OCI-LY7 (cell line): Measurements from ENCODE around the gene TMEM256. TPM values are rescaled to one million over a fixed set of nuclear protein-coding genes. Genes with fewer than 3 reads are reported as not detected.

ENCODE experiments used
- BruUV-seq: library from RNA; stranded (reverse); fragments of 400-500 nt; replicated peaks from 2 replicates; lab custom pipeline; 2021; lab: Mats Ljungman, UMichigan
- CTCF ChIA-PET: fragments of 300-600 bp; sonication (Branson Sonifier 250); formaldehyde crosslinking; loops from one replicate; lab custom pipeline; 2022; ENCODE audit warnings: antibody characterized with exemption; ENCODE audit not compliant: unreplicated experiment; lab: Charles Lee
- POLR2A ChIA-PET: fragments of 300-600 bp; sonication (Branson Sonifier 250); formaldehyde crosslinking; loops from one replicate; lab custom pipeline; 2022; ENCODE audit warnings: antibody characterized with exemption; lab: Charles Lee
- DNase-seq: peaks from one replicate; pipeline ENCODE4 v3.0.0-alpha.2; 2015; ENCODE audit warnings: low spot score
- H2AFZ ChIP-seq: fragments of 200-600 bp; sonication (generic), shearing (Covaris generic); 2 replicates; pipeline ENCODE4 v1.6.1; 2014; ENCODE audit warnings: mild to moderate bottlenecking, antibody characterized with exemption, low read length, moderate library complexity
- H3K27ac ChIP-seq: fragments of 200-600 bp; sonication (generic); 2 replicates; pipeline ENCODE4 v1.5.1; 2014; ENCODE audit warnings: mixed run types, low read depth, mild to moderate bottlenecking, moderate library complexity, low read length, inconsistent platforms; ENCODE audit not compliant: poor library complexity, severe bottlenecking
- H3K36me3 ChIP-seq: fragments of 200-600 bp; sonication (generic); 2 replicates; pipeline ENCODE4 v1.6.1; 2014; ENCODE audit warnings: mild to moderate bottlenecking, antibody characterized with exemption, low read length, moderate library complexity, mixed read lengths; ENCODE audit not compliant: insufficient read depth
- H3K4me1 ChIP-seq: fragments of 200-600 bp; sonication (generic); 2 replicates; pipeline ENCODE4 v1.5.1; 2014; ENCODE audit warnings: mild to moderate bottlenecking, low read length; ENCODE audit not compliant: insufficient read depth, poor library complexity, severe bottlenecking
- H3K4me2 ChIP-seq: fragments of 200-600 bp; sonication (generic); 2 replicates; pipeline ENCODE4 v1.6.1; 2014; ENCODE audit warnings: mild to moderate bottlenecking, low read length
- H3K4me3 ChIP-seq: fragments of 200-600 bp; sonication (generic); 2 replicates; pipeline ENCODE4 v1.5.1; 2014; ENCODE audit warnings: mild to moderate bottlenecking, low read depth, low read length; ENCODE audit not compliant: poor library complexity, severe bottlenecking
- H3K79me2 ChIP-seq: fragments of 200-600 bp; sonication (generic); 2 replicates; pipeline ENCODE4 v1.6.1; 2016; ENCODE audit warnings: low read depth, mild to moderate bottlenecking, low read length, moderate library complexity, mixed read lengths; ENCODE audit not compliant: insufficient read depth
- H3K9me2 ChIP-seq: fragments of 200-600 bp; sonication (generic); 2 replicates; pipeline ENCODE4 v1.6.1; 2016; ENCODE audit warnings: mild to moderate bottlenecking, low read length, mixed read lengths; ENCODE audit not compliant: insufficient read depth
- H3K9me3 ChIP-seq: fragments of 200-600 bp; sonication (generic); 2 replicates; pipeline ENCODE4 v1.6.1; 2014; ENCODE audit warnings: mild to moderate bottlenecking, mixed run types, low read length, mixed read lengths
- H4K20me1 ChIP-seq: fragments of 200-600 bp; sonication (generic); 2 replicates; pipeline ENCODE4 v1.6.1; 2014; ENCODE audit warnings: mild to moderate bottlenecking, antibody characterized with exemption, low read length, moderate library complexity, mixed read lengths; ENCODE audit not compliant: insufficient read depth
- EZH2phosphoT487 ChIP-seq: fragments of 200-600 bp; sonication (generic); IDR thresholded peaks from 2 replicates; pipeline ENCODE4 v1.6.1; 2018; ENCODE audit warnings: low read depth, borderline replicate concordance, mild to moderate bottlenecking, mixed run types, antibody characterized with exemption, low read length, moderate library complexity, mixed read lengths
- intact Hi-C: fragments of 100-400 bp; cut with micrococcal nuclease; formaldehyde crosslinking; loops from one replicate; pipeline ENCODE4 v1.10.0; 2022; ENCODE audit not compliant: unreplicated experiment
- total RNA-seq, 2 experiments: library from RNA; depleted of rRNA in 1 of 2; stranded (reverse); fragments of >200 nt in 1 of 2; shearing (Covaris generic) in 1 of 2; gene quantifications; 2 replicates each; pipeline ENCODE4 v1.2.3, GENCODE V29; 2014 to 2022
- TF ChIP-seq, protein P1 (sequence below): fragments of 200-600 bp; sonication (generic); conservative IDR thresholded peaks from 2 replicates; pipeline ENCODE4 v1.5.1; 2014; ENCODE audit warnings: mild to moderate bottlenecking, antibody characterized with exemption, low read length, moderate library complexity, mixed read lengths

TMEM256 gene
- total RNA-seq, 2 experiments from 2014 or later = 96.6 to 165 TPM

DNA sequence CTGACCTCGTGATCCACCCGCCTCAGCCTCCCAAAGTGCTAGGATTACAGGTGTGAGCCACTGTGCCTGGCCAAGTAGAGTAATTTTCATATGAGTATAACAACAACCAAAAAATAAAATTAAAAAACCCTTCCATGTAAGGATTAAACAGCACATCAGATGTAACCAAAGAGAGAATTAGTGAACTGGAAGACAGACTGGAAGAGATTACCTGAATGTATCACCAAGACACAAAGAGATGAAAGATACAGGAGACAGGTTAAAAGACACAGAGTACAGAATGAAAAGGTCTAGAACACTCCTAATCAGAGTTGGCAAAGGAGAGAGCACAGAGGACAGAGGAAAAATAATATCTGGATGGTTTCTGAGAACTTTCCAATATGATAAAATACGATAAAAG lies 24.8 kb downstream of the TMEM256 start:
- Histone ChIP-seq H3K4me3 (no peak overlapping the region), H3K4me1 (peaks cover 4% of the 10 kb centered on the region), H3K79me2 (no peaks in the 10 kb centered on the region), H3K36me3 (no peaks in the 10 kb centered on the region), H4K20me1 (no peaks in the 10 kb centered on the region), H3K4me2 (no peak overlapping the region), H3K9me3 (0 out of 2 replicates have a peak, but pooled peaks cover 6% of the 10 kb centered on the region), H2AFZ (no peak overlapping the region), H3K9me2 (no peaks in the 10 kb centered on the region), H3K27ac (no peak overlapping the region)
- ChIA-PET POLR2A (no interaction called here), CTCF (no interaction called here)
- no peak for DNase-seq
- no peak for TF ChIP-seq EZH2phosphoT487
- TF ChIP-seq, protein P1, sequence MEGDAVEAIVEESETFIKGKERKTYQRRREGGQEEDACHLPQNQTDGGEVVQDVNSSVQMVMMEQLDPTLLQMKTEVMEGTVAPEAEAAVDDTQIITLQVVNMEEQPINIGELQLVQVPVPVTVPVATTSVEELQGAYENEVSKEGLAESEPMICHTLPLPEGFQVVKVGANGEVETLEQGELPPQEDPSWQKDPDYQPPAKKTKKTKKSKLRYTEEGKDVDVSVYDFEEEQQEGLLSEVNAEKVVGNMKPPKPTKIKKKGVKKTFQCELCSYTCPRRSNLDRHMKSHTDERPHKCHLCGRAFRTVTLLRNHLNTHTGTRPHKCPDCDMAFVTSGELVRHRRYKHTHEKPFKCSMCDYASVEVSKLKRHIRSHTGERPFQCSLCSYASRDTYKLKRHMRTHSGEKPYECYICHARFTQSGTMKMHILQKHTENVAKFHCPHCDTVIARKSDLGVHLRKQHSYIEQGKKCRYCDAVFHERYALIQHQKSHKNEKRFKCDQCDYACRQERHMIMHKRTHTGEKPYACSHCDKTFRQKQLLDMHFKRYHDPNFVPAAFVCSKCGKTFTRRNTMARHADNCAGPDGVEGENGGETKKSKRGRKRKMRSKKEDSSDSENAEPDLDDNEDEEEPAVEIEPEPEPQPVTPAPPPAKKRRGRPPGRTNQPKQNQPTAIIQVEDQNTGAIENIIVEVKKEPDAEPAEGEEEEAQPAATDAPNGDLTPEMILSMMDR = no peak
- intact Hi-C loops = no loop called here
- BruUV-seq = no TSS peak

DNA sequence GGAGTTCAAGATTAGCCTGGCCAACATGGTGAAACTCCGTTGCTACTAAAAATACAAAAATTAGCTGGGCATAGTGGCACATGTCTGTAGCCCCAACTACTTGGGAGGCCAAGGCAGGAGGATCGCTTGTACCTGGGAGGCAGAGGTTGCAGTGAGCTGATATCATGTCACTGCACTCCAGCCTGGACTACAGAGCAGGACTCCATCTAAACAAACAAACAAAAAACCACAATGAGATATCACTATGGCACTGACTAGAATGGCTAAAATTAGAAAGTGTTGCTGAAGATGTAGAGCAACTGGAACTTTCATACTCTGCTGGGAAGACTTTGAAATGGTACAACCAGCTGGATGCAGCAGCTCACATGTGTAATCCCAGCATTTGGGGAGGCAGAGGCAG lies 29.5 kb downstream of the TMEM256 start:
- Histone ChIP-seq H3K4me1 (no peaks in the 10 kb centered on the region), H3K4me3 (no peak overlapping the region), H3K9me2 (no peaks in the 10 kb centered on the region), H3K4me2 (no peak overlapping the region), H3K27ac (no peak overlapping the region), H3K36me3 (no peaks in the 10 kb centered on the region), H3K79me2 (no peaks in the 10 kb centered on the region), H3K9me3 (0 out of 2 replicates have a peak, but pooled peaks cover 3% of the 10 kb centered on the region), H2AFZ (no peak overlapping the region), H4K20me1 (no peaks in the 10 kb centered on the region)
- intact Hi-C loops = no loop called here
- DNase-seq = no peak
- POLR2A ChIA-PET = no interaction called here
- TF ChIP-seq, protein P1 = no peak
- no peak for TF ChIP-seq EZH2phosphoT487
- BruUV-seq = no TSS peak
- CTCF ChIA-PET = no interaction called here

DNA sequence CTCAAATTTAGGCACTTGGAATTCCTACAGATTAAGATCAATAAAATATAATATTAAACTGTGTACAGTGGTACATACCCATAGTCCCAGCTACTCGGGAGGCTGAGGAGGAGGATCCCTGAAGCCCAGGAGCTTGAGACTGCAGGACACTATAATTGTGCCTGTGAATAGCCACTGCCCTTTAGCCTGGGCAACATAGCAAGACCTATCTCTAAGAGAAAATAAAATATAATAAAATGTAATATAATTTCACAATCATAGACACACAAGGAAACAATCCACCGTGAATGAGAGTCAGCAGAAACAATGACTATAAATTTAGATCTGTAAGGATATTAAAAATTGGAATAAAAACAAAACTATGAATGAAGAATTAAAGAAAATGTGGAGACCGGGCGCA lies 33.0 kb downstream of the TMEM256 start:
- H3K27ac ChIP-seq = no peak overlapping the region
- no peaks in the 10 kb centered on the region for H3K4me1 ChIP-seq
- no peak overlapping the region for H3K4me2 ChIP-seq
- intact Hi-C loops = no loop called here
- H2AFZ ChIP-seq = no peak overlapping the region
- H4K20me1 ChIP-seq = no peaks in the 10 kb centered on the region
- TF ChIP-seq EZH2phosphoT487 = no peak
- TF ChIP-seq, protein P1 = no peak
- ChIA-PET POLR2A (interaction anchor here (0.6 kb wide), 1 partner anchor 77 kb away, joined by 3 read pairs; no protein-coding TSS in a partner anchor), CTCF (interaction anchor here (1.0 kb wide), 1 partner anchor 64 kb away, joined by 3 read pairs; the partner anchor contains the start of gene TMEM102)
- no peaks in the 10 kb centered on the region for H3K79me2 ChIP-seq
- no peaks in the 10 kb centered on the region for H3K9me3 ChIP-seq
- no peaks in the 10 kb centered on the region for H3K9me2 ChIP-seq
- DNase-seq = no peak
- H3K36me3 ChIP-seq = no peaks in the 10 kb centered on the region
- H3K4me3 ChIP-seq = no peak overlapping the region
- BruUV-seq = no TSS peak
